GM18508 (cell line): ENCODE data around the gene APAF1.
"Not testable (repeated sequence)": the region's sequence is repeated elsewhere in the genome, so short reads cannot be mapped to it uniquely, and the experiment has no call there.

Source experiments
- ATAC-seq: cut with Tn5 transposase; IDR thresholded peaks from one replicate; pipeline ENCODE4 v1.9.1; 2021; ENCODE audit warnings: moderate number of reproducible peaks; ENCODE audit not compliant: insufficient read depth, unreplicated experiment

APAF1 gene

DNA sequence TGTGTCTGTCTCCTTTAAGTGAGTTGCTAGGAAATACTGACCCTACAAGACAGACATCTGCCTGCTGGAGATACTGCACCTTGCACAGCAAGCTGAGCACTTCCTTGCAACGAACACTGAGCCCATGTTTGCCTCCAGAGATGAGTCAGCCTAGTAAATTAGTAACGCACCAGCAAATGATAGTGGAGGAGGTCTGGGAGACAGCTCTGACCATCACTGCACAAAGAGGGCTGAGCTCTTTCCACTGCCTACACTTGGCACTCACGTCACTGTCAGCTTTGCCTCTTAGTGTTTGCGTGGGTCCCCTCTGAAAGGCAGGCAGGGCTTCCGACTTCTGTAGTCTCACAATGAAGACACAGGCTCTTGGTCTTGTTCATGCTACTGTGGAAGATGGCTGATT, 109.0 kb downstream of the APAF1 start:
- peak; percentile 99 for ATAC-seq

DNA sequence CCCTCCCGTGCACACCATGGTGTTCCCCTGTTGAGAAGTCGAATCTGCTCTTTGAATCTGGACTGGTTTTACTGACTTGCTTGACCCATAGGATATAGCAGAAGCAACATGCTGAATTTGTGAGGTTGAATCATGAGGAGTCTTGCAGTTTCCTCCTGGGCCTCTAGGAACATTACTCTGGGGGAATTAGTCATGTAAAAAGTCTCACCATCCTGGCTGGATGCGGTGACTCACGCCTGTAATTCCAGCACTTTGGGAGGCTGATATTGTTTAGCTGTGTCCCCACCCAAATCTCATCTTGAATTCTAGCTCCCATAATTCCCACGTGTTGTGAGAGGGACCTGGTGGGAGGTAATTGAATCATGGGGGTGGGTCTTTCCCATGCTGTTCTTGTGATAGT, 110.8 kb downstream of the APAF1 start:
- ATAC-seq, result not testable (repeated sequence)

DNA sequence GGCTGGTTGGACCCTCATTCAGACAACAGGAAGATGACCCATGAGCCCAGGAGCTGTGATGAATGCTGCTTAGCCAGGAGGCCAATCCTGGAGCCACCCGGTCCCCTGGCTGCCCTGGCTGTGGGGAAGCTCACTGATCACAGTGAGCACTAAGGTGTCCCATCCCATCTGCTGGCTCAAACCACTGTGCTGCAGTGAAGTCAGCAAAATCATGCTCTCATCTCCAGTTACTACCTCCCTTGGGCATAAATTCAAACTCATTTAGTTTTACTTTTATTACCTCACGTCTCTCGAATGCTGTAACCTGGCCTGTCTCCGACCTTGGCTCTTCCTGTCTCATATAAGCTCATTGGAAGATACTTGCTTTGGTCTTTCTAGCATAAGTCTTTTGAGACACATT, 112.4 kb downstream of the APAF1 start:
- ATAC-seq, result no peak

DNA sequence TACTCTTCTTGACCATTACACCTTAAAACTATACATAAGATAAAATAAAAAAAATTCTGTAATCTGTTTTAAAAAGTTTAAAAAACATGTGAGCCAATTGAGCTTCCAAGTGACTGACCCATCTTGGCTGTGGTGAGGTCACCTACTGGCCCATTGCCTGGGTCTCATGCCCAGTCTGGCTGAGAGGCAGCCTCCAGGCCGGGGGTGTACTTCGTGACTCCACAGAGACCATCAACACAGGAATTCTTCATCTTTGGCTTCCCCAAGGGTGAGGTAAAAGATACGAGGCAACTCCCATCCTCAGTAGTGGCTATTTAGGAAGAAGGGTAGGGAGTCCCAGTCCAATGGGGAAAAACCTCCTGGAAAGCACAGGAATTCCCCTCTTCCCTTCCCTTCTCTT, 113.2 kb downstream of the APAF1 start:
- no peak for ATAC-seq

DNA sequence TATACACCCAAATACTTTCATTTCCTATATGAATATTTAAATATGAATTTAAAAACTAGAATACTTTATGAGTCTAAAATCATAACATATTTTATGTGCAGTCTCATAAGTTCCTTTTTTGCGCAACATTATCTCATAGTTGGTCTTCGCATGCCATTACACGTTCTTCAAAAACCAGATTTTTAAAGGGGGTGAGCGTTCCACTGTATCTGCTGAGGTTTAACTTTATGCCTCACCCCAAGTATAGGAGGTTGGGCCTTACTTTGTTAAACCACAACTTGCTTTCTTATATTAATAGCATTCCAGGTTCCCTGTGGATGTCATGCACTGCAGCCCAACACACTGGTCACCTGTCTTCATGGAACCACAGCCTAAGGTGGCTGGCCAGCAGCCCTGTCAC, 118.6 kb downstream of the APAF1 start:
- ATAC-seq, result no peak

DNA sequence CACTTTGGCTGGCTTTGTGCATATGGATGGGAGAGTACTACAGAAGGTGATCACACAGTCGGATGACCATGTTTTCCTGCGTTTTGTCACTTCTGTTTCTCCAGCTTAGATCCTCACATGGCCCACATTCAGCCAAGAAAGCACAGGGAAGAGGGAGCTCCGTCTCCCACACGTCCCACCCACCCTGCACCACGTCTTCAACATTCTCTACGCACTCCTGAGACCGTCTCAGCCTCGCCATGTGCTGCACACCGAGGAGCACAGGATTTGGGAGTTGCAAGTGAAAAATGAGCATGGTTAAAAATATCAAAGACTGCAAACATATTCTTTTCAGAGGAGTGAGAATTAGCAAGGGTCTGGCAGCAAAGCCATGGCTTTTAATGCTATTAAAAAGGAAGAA, 122.2 kb downstream of the APAF1 start:
- ATAC-seq, result no peak

DNA sequence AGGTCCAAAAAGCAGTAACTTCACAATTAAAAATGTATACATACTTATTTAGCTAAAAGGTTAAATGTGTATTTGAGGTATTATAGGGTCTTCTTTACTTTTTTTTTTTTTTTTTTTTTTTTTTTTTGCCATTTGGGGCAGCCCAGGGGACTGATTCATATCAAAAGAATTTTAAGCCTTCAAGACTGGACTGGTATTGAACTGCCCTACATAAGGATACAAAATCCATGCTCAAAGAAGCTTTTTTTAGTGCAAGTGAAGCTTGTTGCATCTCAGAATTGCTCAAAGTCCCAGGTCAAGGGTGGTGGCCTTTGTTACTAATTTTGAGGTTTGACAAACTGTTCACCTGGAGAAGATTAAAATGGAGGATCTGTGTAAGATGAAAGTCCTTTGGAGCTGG, 124.0 kb downstream of the APAF1 start:
- no peak for ATAC-seq

DNA sequence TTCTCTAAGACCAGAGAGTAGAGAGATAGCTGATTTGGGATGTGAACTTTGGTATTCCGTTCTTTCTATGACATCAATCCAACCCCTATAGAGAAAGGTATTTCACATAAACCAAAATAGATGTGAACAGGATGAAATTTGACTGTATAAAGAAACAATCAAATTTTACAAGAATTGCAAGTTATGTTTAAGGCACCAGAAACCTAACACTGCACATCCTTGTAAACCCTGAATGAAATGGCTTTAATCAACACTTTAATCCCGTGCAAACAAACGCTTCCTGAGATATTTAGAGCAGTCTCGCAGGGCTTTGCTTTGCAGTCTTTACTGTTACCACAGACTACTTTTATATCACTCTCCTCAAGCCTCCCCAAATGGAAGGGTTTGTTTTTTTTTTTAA, 125.1 kb downstream of the APAF1 start:
- no peak for ATAC-seq

DNA sequence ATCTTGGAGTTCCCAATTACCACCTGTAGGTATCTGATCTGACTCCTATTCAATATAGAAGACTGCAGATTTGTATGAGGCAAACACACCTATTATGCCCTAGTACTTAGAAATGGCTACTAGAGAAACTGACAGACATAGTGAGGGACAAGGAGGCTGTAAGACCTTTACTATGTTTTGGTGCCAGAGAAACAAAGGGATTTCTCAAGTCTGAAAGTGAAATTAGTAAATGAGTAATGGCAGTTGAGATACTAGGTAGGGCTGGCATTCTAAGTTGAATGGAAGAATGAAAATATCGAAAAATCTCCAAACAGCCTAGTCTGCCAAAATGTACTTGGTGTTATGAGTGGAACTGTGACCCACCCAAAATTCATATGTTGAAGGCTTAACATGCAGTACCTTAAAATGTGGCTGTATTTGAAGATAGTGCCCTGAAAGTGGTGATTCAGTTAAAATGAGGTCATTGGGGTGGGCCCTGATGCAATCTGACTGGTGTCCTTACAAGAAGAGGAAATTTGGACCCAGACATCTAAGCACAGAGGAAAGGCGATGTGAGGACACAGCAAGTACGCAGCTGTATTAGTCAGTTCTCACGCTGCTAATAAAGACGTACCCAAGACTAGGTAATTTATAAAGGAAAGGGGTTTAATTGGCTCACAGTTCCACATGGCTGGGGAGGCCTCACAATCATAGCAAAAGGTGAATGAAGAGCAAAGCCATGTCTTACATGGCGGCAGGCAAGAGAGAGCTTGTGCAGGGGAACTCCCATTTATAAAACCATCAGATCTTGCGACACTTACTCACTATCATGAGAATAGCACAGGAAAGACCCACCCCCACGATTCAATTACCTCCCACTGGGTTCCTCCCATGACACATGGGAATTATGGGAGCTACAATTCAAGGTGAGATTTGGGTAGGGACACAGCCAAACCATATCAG, 127.0 kb downstream of the APAF1 start:
- ATAC-seq, result no peak

DNA sequence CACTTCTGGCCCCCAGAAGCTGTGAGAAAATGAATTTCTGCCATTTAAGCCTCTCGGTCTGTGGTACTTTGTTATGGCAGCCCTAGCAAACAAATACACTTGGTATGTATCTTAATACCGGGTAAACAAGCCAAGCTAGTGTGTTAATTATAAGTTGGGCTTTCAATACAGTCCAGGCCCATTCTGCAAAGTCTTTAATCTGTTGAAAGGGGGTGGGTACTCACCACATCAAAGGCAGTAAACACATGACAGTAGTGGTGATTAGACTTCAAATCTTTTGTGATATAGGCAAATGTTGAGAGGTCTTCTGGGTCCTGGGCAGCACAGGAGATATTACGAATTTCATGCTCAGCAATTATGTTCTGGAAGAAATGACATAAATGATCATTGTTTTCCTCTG, 127.7 kb downstream of the APAF1 start:
- ATAC-seq, result no peak

DNA sequence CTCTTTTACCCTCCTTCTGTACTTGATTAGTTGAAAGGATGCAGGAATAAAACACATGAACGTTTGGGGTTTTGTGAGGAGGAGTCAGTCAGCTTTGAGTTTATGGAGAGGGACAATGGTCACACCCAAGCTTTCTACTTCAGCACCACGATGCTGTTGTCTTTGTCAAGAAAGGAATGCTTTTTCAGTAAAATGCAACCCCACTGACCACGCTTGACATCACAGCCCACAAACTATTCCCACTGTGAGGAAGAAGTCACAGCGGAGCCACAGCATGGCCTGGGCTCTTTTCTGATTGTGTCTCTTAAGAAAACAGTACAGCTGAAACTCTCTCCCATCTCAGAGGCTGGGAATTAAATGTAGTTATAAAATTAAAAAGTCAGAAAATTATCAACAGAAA, 135.2 kb downstream of the APAF1 start:
- no peak for ATAC-seq

DNA sequence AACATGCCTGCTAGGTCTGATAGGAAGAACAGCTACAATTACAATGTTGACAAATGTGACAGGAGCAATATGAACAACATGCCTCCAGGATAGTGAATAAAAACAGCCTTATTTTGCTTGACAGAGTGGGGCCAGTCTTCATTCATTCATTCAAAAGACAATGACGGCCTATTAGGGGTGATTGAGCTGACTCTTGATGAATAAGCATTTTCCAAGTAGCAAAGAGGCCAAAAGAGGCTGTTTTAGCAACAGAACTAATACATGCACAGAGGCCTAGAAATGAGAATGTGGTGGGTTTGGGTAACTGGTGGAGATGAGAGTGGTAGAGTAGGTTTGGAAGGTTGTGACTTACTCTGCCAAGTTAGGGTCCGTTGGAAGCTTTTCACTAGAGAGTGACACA, 138.3 kb downstream of the APAF1 start:
- ATAC-seq, result no peak
